ENCODE measurements around the gene DOCK7.
"Not testable (repeated sequence)": the region's sequence is repeated elsewhere in the genome, so short reads cannot be mapped to it uniquely, and the experiment has no call there.

Gene DOCK7

GRCh38 chr1:62530516-62531154, 157.6 kb downstream of the DOCK7 start:
- DNase-seq (ENCODE audit: low read depth) = no peak

DNA sequence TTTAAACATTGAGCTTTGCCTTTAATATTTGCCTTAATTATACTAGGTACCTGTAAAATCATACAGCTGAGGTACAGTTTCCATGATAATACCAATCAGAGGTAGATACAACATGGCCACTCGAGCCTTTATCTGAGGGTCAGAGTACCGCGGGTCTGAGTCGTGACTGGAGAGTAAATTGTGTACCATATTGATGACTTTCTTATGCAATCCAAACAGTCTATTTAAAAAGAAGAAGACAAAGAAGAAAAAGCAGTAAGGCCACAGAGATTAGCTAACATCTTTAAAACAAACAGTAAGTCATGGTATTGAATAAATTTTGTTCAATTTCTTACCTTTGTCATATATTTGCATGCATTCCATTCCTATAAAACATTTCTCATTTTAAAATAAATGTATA, 159.0 kb downstream of the DOCK7 start:
- no peak for DNase-seq (ENCODE audit: low read depth)

DNA sequence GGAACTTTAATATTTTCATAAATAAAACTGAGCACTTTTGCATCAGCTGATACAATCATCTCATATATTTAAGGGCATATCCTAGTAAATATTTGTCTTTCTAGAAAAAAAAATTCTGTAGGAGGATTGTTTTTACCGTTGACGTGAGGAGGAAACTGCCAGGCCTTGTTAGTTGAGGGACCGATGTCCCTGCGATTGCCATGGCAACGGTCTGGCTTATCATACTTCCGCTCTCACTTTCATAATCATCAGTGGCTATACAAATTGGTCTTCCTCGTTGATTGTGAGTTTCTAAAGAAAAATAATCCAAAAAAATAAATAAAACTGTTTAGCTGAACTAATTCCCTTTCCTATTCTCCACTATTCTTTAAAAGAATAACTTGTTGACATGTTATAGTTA, 160.2 kb downstream of the DOCK7 start:
- no peak for DNase-seq (ENCODE audit: low read depth)

GRCh38 chr1:62527346-62527745, 160.8 kb downstream of the DOCK7 start:
- DNase-seq (ENCODE audit: low read depth) = not testable (repeated sequence)

GRCh38 chr1:62523860-62524259, 164.3 kb downstream of the DOCK7 start:
- DNase-seq (ENCODE audit: low read depth) = no peak

GRCh38 chr1:62516600-62516999, 171.6 kb downstream of the DOCK7 start:
- no peak for DNase-seq (ENCODE audit: low read depth)

DNA sequence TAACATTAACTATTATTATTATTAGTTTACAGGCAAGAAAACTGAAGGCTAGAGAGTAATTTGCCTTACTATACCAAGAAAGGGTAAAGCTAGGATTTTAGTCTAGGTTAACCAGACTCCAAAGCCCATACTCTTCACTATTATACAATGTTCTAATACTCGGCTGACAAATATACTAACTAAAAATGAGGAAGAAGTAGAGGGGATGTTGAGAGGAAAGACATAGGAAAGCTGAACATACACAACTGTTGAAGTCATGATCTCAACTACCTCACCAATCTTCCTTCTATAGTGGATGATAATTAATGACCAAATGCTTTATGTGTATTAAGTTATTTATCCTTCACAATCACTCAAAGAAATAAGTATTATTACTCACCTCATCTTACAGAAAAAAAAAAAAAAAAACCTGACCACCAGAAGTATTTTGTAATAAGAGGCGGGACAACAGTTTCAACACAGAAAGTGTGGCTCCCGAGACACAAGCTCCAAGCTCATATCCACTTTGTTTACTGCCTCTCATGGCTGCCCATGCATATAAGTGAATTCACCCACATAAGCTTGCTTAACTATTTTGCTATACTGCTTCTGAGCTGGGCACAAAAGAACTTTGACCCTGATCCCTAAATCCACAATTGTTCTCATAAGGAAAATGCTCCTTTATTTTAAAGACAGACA, 173.3 kb downstream of the DOCK7 start:
- no peak for DNase-seq (ENCODE audit: low read depth)

GRCh38 chr1:62513013-62513412, 175.2 kb downstream of the DOCK7 start:
- no peak for DNase-seq (ENCODE audit: low read depth)

DNA sequence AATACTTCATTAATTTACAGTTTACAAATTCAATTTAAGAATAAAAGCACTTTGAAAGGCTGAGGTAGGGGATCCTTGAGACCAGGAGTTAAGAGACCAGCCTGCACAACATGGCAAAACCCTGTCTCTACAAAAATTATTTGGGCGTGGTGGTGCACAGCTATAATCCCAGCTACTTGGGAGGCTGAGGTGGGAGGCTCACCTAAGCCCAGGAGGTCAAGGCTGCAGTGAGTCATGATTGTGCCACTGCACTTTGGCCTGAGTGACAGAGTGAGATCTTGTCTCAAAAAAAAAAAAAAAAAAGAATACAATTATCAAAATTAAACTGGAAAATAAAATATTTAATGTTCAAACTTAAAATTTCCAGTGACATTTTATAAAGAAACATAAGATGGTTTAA, 179.2 kb downstream of the DOCK7 start:
- DNase-seq (ENCODE audit: low read depth) = no peak

- no peak for DNase-seq (ENCODE audit: low read depth)
These were observed 179.9 kb downstream of the DOCK7 start for GRCh38 chr1:62508187-62508758.

DNA sequence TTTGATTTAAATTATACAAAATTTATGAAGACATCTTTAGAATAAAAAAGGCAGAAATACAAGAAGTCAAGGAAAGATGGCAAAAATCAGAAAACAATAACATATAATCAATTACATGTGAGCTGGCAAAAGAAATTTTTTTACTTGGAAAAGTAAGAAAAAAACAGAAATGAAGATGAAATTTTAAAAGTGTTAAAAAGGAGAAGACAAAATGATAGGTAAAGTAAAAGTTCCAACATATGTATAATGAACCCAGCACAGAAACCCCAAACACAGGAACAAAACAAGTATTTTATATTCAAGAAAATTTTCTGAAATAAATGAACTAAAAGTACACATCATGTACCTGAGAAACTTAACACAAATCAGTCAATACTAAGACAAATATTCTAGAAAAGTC, 188.0 kb downstream of the DOCK7 start:
- no peak for DNase-seq (ENCODE audit: low read depth)

DNA sequence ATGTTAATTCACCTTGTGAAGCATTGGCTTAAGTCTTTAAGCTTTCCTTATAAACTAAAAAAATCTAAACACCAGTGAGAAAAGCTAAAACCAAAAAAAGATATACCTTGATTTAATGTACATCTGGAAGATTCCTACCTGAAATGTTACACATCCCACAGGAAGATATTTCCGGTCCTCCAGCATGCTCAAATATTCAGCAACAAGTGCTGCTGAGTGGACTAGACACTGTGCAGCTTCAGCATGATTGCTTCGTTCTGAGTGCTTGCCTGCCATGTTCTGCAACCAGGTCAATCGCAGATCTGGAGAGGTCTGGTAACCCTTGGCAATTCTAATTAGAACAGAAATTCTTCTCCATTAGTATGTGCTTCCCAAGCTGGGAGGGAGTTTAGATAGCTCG, 194.0 kb downstream of the DOCK7 start:
- no peak for DNase-seq (ENCODE audit: low read depth)

- no peak for DNase-seq (ENCODE audit: low read depth)
These were observed 194.5 kb downstream of the DOCK7 start for GRCh38 chr1:62493656-62494055.

DNA sequence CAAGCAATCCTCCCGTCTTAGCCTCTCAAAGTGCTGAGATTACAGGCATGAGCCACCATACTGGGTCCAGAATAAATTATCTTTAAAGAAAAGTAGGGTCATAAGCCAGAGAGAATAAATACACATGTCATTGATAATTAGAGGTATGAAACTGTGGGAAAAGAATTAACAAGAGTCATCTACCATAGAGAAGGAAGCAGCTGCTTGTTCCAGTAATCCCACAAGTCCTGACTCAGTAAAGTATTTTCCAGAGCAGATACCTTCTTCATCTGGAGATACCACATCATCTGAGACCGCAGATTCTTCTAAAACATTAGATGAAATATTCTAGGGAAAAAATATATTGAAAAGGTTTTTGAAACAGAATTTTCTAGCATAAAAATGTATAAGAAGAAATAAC, 195.7 kb downstream of the DOCK7 start:
- no peak for DNase-seq (ENCODE audit: low read depth)

DNA sequence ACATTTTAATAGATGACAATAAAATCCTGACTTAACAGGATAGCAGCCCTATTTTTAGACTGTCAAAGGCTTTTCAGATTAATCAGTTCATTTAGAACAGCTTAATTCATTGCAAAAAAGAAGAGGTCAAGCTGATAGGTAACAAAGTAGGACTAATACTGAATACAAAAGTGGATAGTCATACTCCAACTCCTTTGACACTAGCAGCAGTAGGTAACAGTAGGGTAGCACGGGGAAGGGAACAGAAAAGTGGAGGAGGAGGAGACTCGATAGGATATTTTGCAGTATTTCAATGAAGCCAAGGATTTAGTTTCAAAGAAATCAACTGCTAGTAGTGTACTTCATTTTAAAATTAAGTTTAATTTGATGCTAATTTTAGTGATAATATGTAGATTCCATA, 200.2 kb downstream of the DOCK7 start:
- DNase-seq (ENCODE audit: low read depth) = no peak

DNA sequence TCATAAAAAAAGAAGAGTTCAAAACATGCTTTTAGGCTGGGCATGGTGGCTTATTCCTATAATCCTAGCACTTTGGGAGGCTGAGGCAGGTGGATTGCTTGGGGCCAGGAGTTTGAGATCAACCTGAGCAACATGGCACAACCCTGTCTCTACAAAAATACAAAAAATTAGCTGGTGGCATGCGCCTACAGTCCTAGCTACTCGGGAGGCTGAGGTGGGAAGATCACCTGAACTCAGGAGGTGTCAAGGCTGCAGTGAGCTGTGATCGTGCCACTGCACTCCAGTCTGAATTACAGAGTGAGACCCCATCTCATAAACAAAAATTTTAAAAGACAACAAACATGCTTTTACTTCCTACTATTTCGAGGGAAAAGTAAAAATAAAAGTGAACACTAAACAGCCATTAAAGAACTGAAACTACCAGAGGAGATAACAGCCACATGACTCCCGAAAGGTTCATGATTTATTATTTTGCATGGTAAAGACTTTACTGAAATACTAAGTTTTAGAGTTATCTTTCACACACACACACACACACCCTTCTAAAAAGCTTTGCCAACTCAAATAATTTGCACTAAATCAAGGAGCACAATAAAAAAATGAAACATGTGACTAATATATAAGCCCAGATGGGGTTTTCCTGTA, 203.2 kb downstream of the DOCK7 start:
- DNase-seq (ENCODE audit: low read depth) = no peak

- DNase-seq (ENCODE audit: low read depth) = no peak
These were observed 206.5 kb downstream of the DOCK7 start for GRCh38 chr1:62481681-62482080.

DNA sequence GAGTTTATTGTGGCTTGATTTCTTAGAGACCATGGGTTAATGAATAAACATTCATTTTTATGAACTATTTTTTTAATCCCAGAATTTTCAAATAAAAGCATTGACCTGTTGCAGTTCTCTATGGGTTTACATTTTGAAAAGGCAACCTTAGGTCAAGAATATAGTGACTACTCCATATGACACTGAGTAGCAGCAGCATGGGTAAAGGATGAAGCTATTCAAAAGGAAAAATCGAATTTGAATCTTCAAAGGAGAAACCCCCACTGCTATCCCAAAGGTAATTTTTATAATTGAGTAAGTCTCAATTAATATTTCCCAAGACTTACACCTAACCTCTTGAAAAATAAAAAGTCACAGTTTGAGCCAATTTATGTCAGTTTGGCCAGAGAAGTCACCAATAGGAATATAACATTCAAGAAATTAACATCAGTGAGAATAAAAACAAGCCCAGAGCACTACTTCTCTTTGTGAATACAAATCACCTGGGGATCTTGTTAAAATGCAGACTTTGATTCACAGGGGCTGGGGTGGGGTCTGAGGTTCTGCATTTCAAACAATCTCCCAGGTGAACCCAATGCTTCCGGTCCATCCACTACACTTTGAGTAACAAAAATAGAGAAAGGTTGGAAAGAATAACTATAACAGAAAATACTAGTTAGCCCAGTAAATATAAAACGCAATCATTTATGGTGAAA, 211.5 kb downstream of the DOCK7 start:
- no peak for DNase-seq (ENCODE audit: low read depth)

DNA sequence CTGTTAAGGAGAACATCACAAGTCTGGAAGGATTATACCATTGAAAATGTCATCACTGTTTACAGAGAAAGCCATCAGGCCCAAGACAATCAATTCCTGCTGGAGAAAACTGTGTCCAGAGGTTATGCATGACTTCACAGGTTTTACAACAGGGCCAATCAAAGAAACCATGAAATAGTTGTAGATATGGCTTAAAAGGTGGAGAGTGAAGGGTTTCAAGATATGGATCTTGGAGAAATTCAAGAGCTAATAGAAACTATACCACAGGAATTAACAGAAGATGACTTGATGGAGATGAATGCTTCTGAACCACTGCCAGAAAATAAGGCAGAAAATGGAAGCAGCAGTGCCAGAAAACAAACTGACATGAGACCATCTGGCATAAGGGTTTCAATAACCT, 221.1 kb downstream of the DOCK7 start:
- no peak for DNase-seq (ENCODE audit: low read depth)

- DNase-seq (ENCODE audit: low read depth) = no peak
These were observed 225.8 kb downstream of the DOCK7 start for GRCh38 chr1:62462370-62462769.

DNA sequence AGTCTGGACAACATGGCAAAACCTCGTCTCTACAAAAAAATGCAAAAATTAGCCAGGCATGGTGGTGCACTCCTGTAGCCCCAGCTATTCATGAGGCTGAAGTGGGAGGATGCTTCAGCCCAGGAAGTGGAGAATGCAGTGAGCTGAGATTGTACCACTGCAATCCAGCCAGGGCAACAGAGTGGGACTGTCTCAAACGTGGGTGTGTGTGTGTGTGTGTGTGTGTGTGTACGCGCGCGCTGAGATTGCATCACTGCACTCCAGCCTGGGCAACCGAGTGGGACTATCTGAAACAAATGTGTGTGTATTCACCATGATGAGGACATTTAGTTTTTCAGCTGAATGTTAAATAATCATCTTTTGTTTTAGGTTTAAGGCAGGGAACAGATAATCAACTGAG, 230.2 kb downstream of the DOCK7 start:
- no peak for DNase-seq (ENCODE audit: low read depth)

DNA sequence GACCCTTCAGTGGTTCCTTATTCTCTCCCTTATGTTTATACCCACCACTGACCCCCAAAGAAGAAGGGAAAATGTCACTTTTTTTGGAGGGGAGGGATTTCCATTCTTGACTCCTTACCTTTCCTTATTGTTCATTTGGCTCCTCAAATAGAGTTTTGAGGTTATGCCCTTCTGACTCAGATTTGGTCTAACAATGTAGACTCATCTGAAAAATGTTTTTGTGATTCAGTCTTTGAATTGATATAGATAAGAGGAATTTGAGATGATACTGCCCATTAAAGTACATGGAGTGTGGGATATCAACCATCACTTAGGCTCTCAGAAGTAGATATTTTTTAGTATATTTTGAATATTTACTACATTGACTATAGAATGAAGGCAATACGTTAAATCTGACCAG, 235.2 kb downstream of the DOCK7 start:
- DNase-seq (ENCODE audit: low read depth) = no peak

GRCh38 chr1:62450301-62450700, 237.9 kb downstream of the DOCK7 start:
- DNase-seq (ENCODE audit: low read depth) = no peak
